NCI-H2227 (cell line): ENCODE measurements around the gene C12orf75.
"Not testable (repeated sequence)": the region's sequence is repeated elsewhere in the genome, so short reads cannot be mapped to it uniquely, and the experiment has no call there.

Source experiments
- DNase-seq: peaks from one replicate; lab custom pipeline; 2025; ENCODE audit not compliant: unreplicated experiment; lab: John Stamatoyannopoulos, UW

Gene C12orf75

GRCh38 chr12:105309384-105309783 is 21.1 kb upstream of the C12orf75 start:
- DNase-seq = not testable (repeated sequence)

GRCh38 chr12:105310476-105311085 is 19.9 kb upstream of the C12orf75 start:
- not testable (repeated sequence) for DNase-seq

- DNase-seq = not testable (repeated sequence)
Measured at GRCh38 chr12:105311936-105312335, 18.6 kb upstream of the C12orf75 start.

- DNase-seq = not testable (repeated sequence)
Measured at GRCh38 chr12:105313755-105314154, 16.7 kb upstream of the C12orf75 start.

GRCh38 chr12:105315130-105315529 is 15.4 kb upstream of the C12orf75 start:
- DNase-seq = no peak

- no peak for DNase-seq
Measured at GRCh38 chr12:105315726-105316125, 14.8 kb upstream of the C12orf75 start.

- no peak for DNase-seq
Measured at GRCh38 chr12:105316931-105317852, 13.3 kb upstream of the C12orf75 start.

GRCh38 chr12:105317942-105318621 is 12.4 kb upstream of the C12orf75 start:
- DNase-seq = no peak

GRCh38 chr12:105318651-105319483 is 11.6 kb upstream of the C12orf75 start:
- no peak for DNase-seq

- no peak for DNase-seq
Measured at GRCh38 chr12:105319691-105320209, 10.7 kb upstream of the C12orf75 start.

- no peak for DNase-seq
Measured at GRCh38 chr12:105321125-105321524, 9.4 kb upstream of the C12orf75 start.

- DNase-seq = no peak
Measured at GRCh38 chr12:105322070-105322469, 8.4 kb upstream of the C12orf75 start.

GRCh38 chr12:105324704-105325103 is 5.8 kb upstream of the C12orf75 start:
- DNase-seq = no peak

- no peak for DNase-seq
Measured at GRCh38 chr12:105325117-105325516, 5.4 kb upstream of the C12orf75 start.

- no peak for DNase-seq
Measured at GRCh38 chr12:105329926-105330282, 587 bp upstream of the C12orf75 start.

GRCh38 chr12:105330931-105331804 is 677 bp downstream of the C12orf75 start:
- DNase-seq = peak; percentile 65

- DNase-seq = no peak
Measured at GRCh38 chr12:105331805-105332251, 1.3 kb downstream of the C12orf75 start.

- DNase-seq = not testable (repeated sequence)
Measured at GRCh38 chr12:105332286-105332685, 1.8 kb downstream of the C12orf75 start.

GRCh38 chr12:105332925-105333324 is 2.4 kb downstream of the C12orf75 start:
- no peak for DNase-seq

- DNase-seq = peak; percentile 80
Measured at GRCh38 chr12:105334001-105334400, 3.5 kb downstream of the C12orf75 start.
